Neural cell (in vitro differentiated cells): ENCODE measurements around the gene CLSTN1.

Experiments used
- EZH2 ChIP-seq: fragments of 200-600, 300-800 bp; shearing (Covaris generic), sonication (generic); IDR thresholded peaks from 2 replicates; pipeline ENCODE4 v1.6.1; 2014; ENCODE audit warnings: antibody characterized with exemption, low read length, borderline replicate concordance, mild to moderate bottlenecking; ENCODE audit not compliant: insufficient read depth, poor library complexity, severe bottlenecking
- RAD21 ChIP-seq: fragments of 450-650 bp; conservative IDR thresholded peaks from 2 replicates; pipeline ENCODE4 v1.6.1; 2014; ENCODE audit warnings: antibody characterized with exemption, mild to moderate bottlenecking, moderate library complexity
- SMC3 ChIP-seq: fragments of 450-650 bp; conservative IDR thresholded peaks from 2 replicates; pipeline ENCODE4 v1.6.1; 2014; ENCODE audit warnings: antibody characterized with exemption, mild to moderate bottlenecking, moderate library complexity; ENCODE audit not compliant: poor library complexity
- TAF1 ChIP-seq: IDR thresholded peaks from 2 replicates; pipeline ENCODE4 v1.6.1; 2012; ENCODE audit warnings: low read depth
- TF ChIP-seq, protein P1 (sequence below): fragments of 450-650 bp; IDR thresholded peaks from 2 replicates; pipeline ENCODE4 v1.5.1; 2014; ENCODE audit warnings: antibody characterized with exemption, mild to moderate bottlenecking, moderate library complexity; ENCODE audit not compliant: poor library complexity, severe bottlenecking
- TF ChIP-seq, protein P2 (sequence below): IDR thresholded peaks from 2 replicates; pipeline ENCODE4 v1.6.1; 2012; ENCODE audit warnings: borderline replicate concordance

DNA sequence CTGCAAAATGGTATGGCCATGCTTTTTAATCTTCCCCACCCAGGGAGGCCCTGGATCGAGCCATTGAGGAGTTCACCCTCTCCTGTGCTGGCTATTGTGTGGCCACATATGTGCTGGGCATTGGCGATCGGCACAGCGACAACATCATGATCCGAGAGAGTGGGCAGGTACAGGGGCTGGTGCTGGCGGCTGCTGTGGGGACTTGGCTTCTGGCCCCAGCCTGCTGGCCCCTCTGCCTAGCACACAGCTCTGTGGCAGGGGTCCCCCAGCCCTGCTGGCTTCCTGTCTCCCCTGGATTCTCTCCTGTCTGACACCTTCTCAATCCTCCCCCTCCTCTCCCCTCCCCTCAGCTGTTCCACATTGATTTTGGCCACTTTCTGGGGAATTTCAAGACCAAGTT is 99.8 kb downstream of the CLSTN1 start:
- TF ChIP-seq, protein P1, sequence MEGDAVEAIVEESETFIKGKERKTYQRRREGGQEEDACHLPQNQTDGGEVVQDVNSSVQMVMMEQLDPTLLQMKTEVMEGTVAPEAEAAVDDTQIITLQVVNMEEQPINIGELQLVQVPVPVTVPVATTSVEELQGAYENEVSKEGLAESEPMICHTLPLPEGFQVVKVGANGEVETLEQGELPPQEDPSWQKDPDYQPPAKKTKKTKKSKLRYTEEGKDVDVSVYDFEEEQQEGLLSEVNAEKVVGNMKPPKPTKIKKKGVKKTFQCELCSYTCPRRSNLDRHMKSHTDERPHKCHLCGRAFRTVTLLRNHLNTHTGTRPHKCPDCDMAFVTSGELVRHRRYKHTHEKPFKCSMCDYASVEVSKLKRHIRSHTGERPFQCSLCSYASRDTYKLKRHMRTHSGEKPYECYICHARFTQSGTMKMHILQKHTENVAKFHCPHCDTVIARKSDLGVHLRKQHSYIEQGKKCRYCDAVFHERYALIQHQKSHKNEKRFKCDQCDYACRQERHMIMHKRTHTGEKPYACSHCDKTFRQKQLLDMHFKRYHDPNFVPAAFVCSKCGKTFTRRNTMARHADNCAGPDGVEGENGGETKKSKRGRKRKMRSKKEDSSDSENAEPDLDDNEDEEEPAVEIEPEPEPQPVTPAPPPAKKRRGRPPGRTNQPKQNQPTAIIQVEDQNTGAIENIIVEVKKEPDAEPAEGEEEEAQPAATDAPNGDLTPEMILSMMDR: no peak
- TF ChIP-seq RAD21: no peak
- TF ChIP-seq, protein P2, sequence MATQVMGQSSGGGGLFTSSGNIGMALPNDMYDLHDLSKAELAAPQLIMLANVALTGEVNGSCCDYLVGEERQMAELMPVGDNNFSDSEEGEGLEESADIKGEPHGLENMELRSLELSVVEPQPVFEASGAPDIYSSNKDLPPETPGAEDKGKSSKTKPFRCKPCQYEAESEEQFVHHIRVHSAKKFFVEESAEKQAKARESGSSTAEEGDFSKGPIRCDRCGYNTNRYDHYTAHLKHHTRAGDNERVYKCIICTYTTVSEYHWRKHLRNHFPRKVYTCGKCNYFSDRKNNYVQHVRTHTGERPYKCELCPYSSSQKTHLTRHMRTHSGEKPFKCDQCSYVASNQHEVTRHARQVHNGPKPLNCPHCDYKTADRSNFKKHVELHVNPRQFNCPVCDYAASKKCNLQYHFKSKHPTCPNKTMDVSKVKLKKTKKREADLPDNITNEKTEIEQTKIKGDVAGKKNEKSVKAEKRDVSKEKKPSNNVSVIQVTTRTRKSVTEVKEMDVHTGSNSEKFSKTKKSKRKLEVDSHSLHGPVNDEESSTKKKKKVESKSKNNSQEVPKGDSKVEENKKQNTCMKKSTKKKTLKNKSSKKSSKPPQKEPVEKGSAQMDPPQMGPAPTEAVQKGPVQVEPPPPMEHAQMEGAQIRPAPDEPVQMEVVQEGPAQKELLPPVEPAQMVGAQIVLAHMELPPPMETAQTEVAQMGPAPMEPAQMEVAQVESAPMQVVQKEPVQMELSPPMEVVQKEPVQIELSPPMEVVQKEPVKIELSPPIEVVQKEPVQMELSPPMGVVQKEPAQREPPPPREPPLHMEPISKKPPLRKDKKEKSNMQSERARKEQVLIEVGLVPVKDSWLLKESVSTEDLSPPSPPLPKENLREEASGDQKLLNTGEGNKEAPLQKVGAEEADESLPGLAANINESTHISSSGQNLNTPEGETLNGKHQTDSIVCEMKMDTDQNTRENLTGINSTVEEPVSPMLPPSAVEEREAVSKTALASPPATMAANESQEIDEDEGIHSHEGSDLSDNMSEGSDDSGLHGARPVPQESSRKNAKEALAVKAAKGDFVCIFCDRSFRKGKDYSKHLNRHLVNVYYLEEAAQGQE: no peak
- TF ChIP-seq SMC3: no peak
- no peak for TF ChIP-seq TAF1
- TF ChIP-seq EZH2: no peak
